Spleen (tissue), 11 donors: ENCODE data around the gene FURIN. TPM values are rescaled to one million over a fixed set of nuclear protein-coding genes. Genes with fewer than 3 reads are reported as not detected.
"Not testable (repeated sequence)": the region's sequence is repeated elsewhere in the genome, so short reads cannot be mapped to it uniquely, and the experiment has no call there.

Source experiments
- DNase-seq: peaks from one replicate; pipeline ENCODE4 v3.0.0-alpha.2; 2020
- H3K27ac ChIP-seq, 8 donors: fragments of 200-600 bp; sonication (generic) in 7 of 8; 1 replicate in 4 of 8; 2 replicates in 4 of 8; pipeline versions ENCODE4 v1.5.0 to v1.8.0; 2016 to 2021; ENCODE audit warnings: inconsistent platforms in 4 of 8, mild to moderate bottlenecking in 4 of 8, moderate library complexity in 1 of 8
- H3K27me3 ChIP-seq, 7 donors: fragments of 200-600 bp; sonication (generic) in 6 of 7; replicated peaks in 1 of 7; 1 replicate in 4 of 7; 2 replicates in 3 of 7; pipeline versions ENCODE4 v1.5.0 to v1.8.0; 2016 to 2021; ENCODE audit warnings: inconsistent platforms in 3 of 7, mild to moderate bottlenecking in 1 of 7
- H3K36me3 ChIP-seq, 6 donors: fragments of 200-600 bp; sonication (generic) in 5 of 6; 1 replicate in 4 of 6; 2 replicates in 2 of 6; pipeline versions ENCODE4 v1.5.0 to v1.8.0; 2016 to 2021; ENCODE audit warnings: inconsistent platforms in 2 of 6
- H3K4me1 ChIP-seq, 6 donors: fragments of 200-600 bp; sonication (generic) in 5 of 6; 1 replicate in 3 of 6; 2 replicates in 3 of 6; pipeline versions ENCODE4 v1.5.0 to v1.8.0; 2016 to 2021; ENCODE audit warnings: inconsistent platforms in 3 of 6
- H3K4me3 ChIP-seq, 8 donors: fragments of 200-600 bp; sonication (generic) in 7 of 8; 1 replicate in 4 of 8; 2 replicates in 4 of 8; pipeline versions ENCODE4 v1.5.0 to v1.8.0; 2016 to 2021; ENCODE audit warnings: inconsistent platforms in 4 of 8, mild to moderate bottlenecking in 4 of 8, moderate library complexity in 2 of 8
- H3K9me3 ChIP-seq, 8 donors: fragments of 200-600 bp; sonication (generic) in 7 of 8; 1 replicate in 4 of 8; 2 replicates in 4 of 8; pipeline versions ENCODE4 v1.5.0 to v1.8.0; 2016 to 2021; ENCODE audit warnings: inconsistent platforms in 4 of 8
- CTCF ChIP-seq, 11 experiments: fragments of 200-600 bp in 7 of 11; fragments of 450-650 bp in 4 of 11; sonication (generic) in 4 of 11; IDR thresholded peaks in 8 of 11; conservative IDR thresholded peaks in 3 of 11; 1 replicate in 7 of 11; 2 replicates in 4 of 11; pipeline versions ENCODE4 v1.4.0 to v1.8.0; 2016 to 2021; ENCODE audit warnings: antibody characterized with exemption in 11 of 11, inconsistent platforms in 4 of 11, mild to moderate bottlenecking in 1 of 11
- POLR2A ChIP-seq, 3 donors: fragments of 450-650 bp; IDR thresholded peaks; one replicate each; pipeline ENCODE4 v1.5.1; 2017; ENCODE audit warnings: antibody characterized with exemption in 3 of 3, mild to moderate bottlenecking in 1 of 3
- POLR2AphosphoS5 ChIP-seq, 3 donors: sonication (generic); formaldehyde crosslinking; IDR thresholded peaks; one replicate each; pipeline ENCODE4 v1.5.1; 2017; ENCODE audit warnings: antibody characterized with exemption in 3 of 3
- WGBS, 5 donors: extraction: QIAGEN DNeasy Blood & Tissue Kit in 3 of 5; methylation state at CpG; one replicate each; pipeline versions ENCODE4 v1.1.5 to v1.1.7; 2013 to 2018; 5-methylcytosine and 5-hydroxymethylcytosine counted together
- intact Hi-C: fragments of 100-400 bp; cut with DNase I; formaldehyde crosslinking; loops from one replicate; pipeline ENCODE4 v1.15.0; 2023; ENCODE audit warnings: low total_unique reads
- polyA plus RNA-seq, 3 donors: library from polyadenylated mRNA; stranded (reverse); fragments of 200-250 nt; gene quantifications; one replicate each; pipeline ENCODE4 v1.2.1, GENCODE V29; 2013
- total RNA-seq, 7 donors: library from RNA; depleted of rRNA in 3 of 7; stranded (reverse); fragments of >200 nt in 3 of 7; fragmentation: NEBNext Ultra II Directional in 4 of 7; extraction: Animal tissue kit (Norgen Biotek cat#: 25700) in 4 of 7; gene quantifications; one replicate each; pipeline versions ENCODE4 v1.1.0 to v1.2.1, GENCODE V29; 2016 to 2021
- donor health status: healthy with polysubstance abuse.
- donor health status: DM: no; HTN: no; CAD: no; lungs with moderate emphysema.
- donor health status: DM: no; HTN: no; CAD: no.
- donor health status: Bipolar disorder and iron deficiency.
- donor health status: healthy.
- donor health status: DM: no; HTN: no; CAD: no.
- donor health status: DM: yes; HTN: yes; CAD: no.

The FURIN gene
- total and polyA plus RNA-seq, 10 donors: 10.0 to 139 (median 79.0) TPM

DNA sequence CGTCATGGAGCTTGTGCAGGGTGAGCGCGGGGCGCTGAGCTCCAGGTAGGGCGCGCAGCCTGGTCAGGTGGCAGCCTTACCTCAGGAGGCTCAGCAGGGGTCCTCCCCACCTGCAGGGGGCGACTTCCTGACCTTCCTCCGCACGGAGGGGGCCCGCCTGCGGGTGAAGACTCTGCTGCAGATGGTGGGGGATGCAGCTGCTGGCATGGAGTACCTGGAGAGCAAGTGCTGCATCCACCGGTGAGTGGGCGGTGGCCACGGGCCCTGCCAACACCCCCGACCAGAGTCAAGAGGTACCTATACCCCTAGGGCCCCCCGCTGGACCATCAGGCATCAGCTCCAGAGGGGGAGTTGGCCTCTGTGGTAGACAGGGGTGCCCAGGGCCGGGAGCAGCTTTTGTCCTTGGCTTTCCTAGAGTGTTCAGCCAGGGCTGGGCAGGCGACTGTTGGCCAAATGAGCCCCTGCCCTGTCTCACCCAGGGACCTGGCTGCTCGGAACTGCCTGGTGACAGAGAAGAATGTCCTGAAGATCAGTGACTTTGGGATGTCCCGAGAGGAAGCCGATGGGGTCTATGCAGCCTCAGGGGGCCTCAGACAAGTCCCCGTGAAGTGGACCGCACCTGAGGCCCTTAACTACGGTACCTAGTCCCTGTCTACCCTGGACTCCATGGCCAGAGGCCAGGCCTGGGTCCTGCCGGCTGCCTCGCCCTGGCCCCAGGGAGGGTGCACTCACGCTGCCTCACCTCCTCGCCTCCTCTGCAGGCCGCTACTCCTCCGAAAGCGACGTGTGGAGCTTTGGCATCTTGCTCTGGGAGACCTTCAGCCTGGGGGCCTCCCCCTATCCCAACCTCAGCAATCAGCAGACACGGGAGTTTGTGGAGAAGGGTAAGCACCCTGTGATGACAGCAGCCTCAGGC lies 25.0 kb downstream of the FURIN start:
- H3K27ac ChIP-seq: peak overlapping the region in 3 of 8 donors; percentile 3 to 98 (median 46)
- no peak overlapping the region for H3K4me3 ChIP-seq
- whole genome bisulfite sequencing, 5 donors: 88 to 97% (median 91%) methylated on average over 9 to 33 of the region's 33 CpGs
- no peaks in the 10 kb centered on the region for H3K9me3 ChIP-seq
- H3K27me3 ChIP-seq: peaks cover 0 to 8% (median 0%) of the 10 kb centered on the region in 7 donors
- DNase-seq: peak; percentile 76
- no peak for TF ChIP-seq POLR2A (IDR thresholded peaks at IDR 0.05)
- peak in 2 of 3 donors; percentile 44 to 73 for TF ChIP-seq POLR2AphosphoS5 (IDR thresholded peaks at IDR 0.05)
- peak in 1 of 11 experiments; percentile 16 for TF ChIP-seq CTCF (IDR thresholded peaks at IDR 0.05 in 8 of 11, conservative IDR thresholded peaks at IDR 0.05 in 3 of 11)
- peaks cover 12 to 93% (median 62%) of the 10 kb centered on the region in 6 donors for H3K4me1 ChIP-seq
- intact Hi-C loops: no loop called here
- peaks cover 9 to 86% (median 71%) of the 10 kb centered on the region in 6 donors for H3K36me3 ChIP-seq

- Histone ChIP-seq H3K36me3 (peaks cover 9 to 64% (median 50%) of the 10 kb centered on the region in 6 donors), H3K9me3 (no peaks in the 10 kb centered on the region), H3K4me1 (peaks cover 4 to 71% (median 40%) of the 10 kb centered on the region in 6 donors), H3K27ac (peak overlapping the region in 5 of 8 donors; percentile 16 to 58 (median 40)), H3K27me3 (peaks cover 0 to 8% (median 0%) of the 10 kb centered on the region in 7 donors), H3K4me3 (no peak overlapping the region)
- TF ChIP-seq CTCF (IDR thresholded peaks at IDR 0.05 in 8 of 11, conservative IDR thresholded peaks at IDR 0.05 in 3 of 11) (peak in 3 of 11 experiments; percentile 15 to 41 (median 25)), POLR2A (IDR thresholded peaks at IDR 0.05) (no peak), POLR2AphosphoS5 (IDR thresholded peaks at IDR 0.05) (peak; percentile 84 to 92 (median 91))
- WGBS, 5 donors: 60 to 76% (median 64%) methylated on average over 5 to 10 of the region's 10 CpGs
- intact Hi-C loops: no loop called here
- peak; percentile 81 for DNase-seq
Measured at GRCh38 chr15:90895571-90896117, 27.3 kb downstream of the FURIN start.

DNA sequence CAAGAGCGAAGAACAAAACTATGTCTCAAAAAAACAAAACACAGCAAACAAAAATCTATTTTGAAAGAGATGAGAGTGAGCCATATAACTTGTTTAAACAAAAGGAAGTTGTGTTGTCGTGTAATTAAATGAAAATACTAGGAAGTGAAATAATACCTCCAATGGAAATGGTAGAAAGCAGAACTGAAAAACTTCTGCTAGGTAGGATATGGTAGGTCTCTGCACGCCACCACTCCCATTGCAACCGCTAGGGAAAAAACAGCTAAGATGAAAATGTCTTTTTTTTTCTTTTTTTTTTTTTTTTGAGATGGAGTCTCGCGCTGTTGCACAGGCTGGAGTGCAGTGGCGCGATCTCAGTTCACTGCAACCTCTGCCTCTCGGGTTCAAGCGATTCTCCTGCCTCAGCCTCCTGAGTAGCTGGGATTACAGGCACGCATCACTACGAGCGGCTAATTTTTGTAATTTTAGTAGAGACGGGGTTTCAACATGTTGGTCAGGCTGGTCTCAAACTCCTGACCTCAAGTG lies 28.8 kb downstream of the FURIN start:
- H3K36me3 ChIP-seq: peaks cover 9 to 49% (median 35%) of the 10 kb centered on the region in 6 donors
- WGBS, 5 donors: 74 to 79% (median 75%) methylated on average over 14 of the region's 14 CpGs
- H3K9me3 ChIP-seq, intact Hi-C loops, H3K4me3 ChIP-seq, DNase-seq, H3K27me3 ChIP-seq: not testable (repeated sequence)
- peak in 5 of 11 experiments; percentile 12 to 30 (median 19) for TF ChIP-seq CTCF (IDR thresholded peaks at IDR 0.05 in 8 of 11, conservative IDR thresholded peaks at IDR 0.05 in 3 of 11)
- peaks cover 10 to 68% (median 44%) of the 10 kb centered on the region in 6 donors for H3K4me1 ChIP-seq
- peak overlapping the region in 4 of 8 donors; percentile 28 to 58 (median 48) for H3K27ac ChIP-seq
